C1 segment of cervical spinal cord (tissue), 14 donors: Measurements from ENCODE around the gene RHOBTB3.

Experiments used
- DNase-seq, 14 donors: peaks; one replicate each; lab custom pipeline; 2025; lab: John Stamatoyannopoulos, UW

The RHOBTB3 gene

GRCh38 chr5:95839658-95840057 lies 108.5 kb downstream of the RHOBTB3 start:
- no peak for DNase-seq

GRCh38 chr5:95840956-95841705 lies 110.0 kb downstream of the RHOBTB3 start:
- DNase-seq: no peak

- DNase-seq: no peak
These were observed 111.0 kb downstream of the RHOBTB3 start for GRCh38 chr5:95841914-95842812.

GRCh38 chr5:95842854-95843544 lies 111.9 kb downstream of the RHOBTB3 start:
- peak in 8 of 14 donors; percentile 28 to 52 (median 38) for DNase-seq

- DNase-seq: peak in 1 of 14 donors; percentile 33
These were observed 112.6 kb downstream of the RHOBTB3 start for GRCh38 chr5:95843733-95844223.

GRCh38 chr5:95845391-95845790 lies 114.3 kb downstream of the RHOBTB3 start:
- no peak for DNase-seq
